Measurements from ENCODE around the gene EXPH5.

EXPH5 gene

DNA sequence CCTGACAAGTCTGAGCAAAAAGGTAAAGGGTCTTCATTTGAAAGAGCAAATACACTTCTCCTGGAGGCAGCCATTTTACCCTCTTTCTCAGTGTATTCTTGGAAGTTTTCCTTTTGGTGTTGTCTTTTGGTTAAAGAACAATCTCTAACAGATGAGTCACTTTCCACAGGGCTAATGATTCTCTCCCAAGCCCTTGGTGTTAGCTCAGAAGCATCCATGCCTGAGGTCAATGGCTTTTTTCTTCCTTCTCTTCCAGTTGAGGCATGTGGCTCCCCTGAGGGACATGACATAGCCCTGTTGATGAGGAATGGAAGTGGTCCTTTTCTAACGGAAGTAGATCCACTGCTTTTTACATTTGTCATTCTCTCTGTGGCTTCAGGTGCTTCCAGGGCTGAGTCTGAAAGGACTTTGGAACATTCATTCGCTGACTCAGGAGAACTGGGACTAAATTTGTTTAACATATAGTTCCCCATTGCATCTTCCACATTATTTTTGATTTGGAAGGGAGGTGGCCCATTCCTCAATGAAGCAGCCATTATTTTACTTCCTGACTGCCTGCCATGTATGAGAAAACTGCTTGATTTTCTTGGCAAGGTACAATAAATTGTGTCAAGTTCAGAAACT is 81.6 kb downstream of the EXPH5 start:
- TF ChIP-seq, protein P1, sequence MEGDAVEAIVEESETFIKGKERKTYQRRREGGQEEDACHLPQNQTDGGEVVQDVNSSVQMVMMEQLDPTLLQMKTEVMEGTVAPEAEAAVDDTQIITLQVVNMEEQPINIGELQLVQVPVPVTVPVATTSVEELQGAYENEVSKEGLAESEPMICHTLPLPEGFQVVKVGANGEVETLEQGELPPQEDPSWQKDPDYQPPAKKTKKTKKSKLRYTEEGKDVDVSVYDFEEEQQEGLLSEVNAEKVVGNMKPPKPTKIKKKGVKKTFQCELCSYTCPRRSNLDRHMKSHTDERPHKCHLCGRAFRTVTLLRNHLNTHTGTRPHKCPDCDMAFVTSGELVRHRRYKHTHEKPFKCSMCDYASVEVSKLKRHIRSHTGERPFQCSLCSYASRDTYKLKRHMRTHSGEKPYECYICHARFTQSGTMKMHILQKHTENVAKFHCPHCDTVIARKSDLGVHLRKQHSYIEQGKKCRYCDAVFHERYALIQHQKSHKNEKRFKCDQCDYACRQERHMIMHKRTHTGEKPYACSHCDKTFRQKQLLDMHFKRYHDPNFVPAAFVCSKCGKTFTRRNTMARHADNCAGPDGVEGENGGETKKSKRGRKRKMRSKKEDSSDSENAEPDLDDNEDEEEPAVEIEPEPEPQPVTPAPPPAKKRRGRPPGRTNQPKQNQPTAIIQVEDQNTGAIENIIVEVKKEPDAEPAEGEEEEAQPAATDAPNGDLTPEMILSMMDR (IDR thresholded peaks at IDR 0.05; ENCODE audit: low read depth, low read length, missing control alignments) = no peak
- H3K4me3 ChIP-seq (ENCODE audit: low read depth, low read length) = no peak overlapping the region
- DNase-seq (ENCODE audit: low read depth) = no peak

DNA sequence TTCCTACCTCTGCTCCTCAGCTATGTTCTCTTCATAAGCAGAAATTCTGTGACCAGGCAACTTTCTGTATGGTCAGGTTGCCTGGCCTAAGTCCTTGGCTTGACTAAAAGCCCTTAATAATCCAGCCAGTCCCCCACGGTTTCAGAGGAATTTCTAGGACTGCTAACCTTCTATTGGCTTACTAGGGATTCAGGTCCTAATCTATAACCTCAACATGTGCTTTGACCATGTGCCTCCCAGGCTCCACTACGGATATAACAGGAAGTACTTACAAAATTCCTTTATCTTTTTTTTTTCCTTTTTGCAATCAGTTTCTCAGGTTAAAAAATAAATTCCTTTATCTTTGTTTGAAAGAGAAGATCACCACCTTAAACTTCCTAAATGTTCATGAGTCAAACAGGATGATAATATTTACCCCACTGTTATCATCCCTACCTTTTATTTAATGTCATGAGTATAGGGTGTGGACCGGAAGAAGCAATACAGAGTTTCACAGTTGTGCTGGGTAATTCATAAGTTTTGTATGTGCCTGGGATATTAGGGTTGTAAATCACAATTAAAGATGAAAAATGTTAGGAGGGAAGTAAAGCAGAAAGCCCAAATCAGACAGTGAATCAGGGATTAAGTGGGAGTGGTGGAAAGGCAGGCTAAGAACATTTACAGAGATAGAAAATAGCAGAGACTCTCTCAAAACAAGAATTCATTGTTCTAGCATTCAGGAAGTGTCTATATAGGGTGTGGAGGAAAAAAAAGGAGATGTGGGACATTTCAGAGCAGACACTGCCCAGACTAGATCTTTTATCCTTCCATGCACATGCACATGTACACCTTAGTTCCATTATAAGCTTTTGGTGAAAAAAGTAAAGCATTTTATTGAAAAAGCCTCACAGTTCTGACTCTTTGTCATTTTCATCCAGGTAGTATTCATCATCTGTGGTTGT is 84.6 kb downstream of the EXPH5 start:
- no peak overlapping the region for H3K4me3 ChIP-seq (ENCODE audit: low read depth, low read length)
- DNase-seq (ENCODE audit: low read depth) = no peak
- TF ChIP-seq, protein P1 (IDR thresholded peaks at IDR 0.05; ENCODE audit: low read depth, low read length, missing control alignments) = no peak

DNA sequence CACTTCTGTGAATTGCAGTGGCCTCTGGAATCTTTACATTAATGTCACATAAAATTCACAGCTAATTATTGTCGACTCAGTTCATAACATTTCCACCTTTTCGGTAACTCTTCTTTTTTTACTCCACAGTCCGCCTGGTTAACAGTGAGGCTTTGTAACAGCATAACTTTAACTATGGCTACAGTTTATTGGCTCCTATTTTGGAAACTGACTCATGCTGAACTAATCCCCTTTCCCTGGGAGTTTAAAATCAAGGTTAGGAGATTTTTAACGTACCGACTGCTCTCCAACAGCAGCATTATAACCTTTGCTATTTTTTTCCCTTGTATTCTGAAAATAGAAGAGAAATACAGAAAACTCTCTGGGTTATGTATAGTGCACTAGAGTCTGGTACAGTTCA is 92.2 kb downstream of the EXPH5 start:
- TF ChIP-seq, protein P1 (IDR thresholded peaks at IDR 0.05; ENCODE audit: low read depth, low read length, missing control alignments) = no peak
- H3K4me3 ChIP-seq (ENCODE audit: low read depth, low read length) = no peak overlapping the region
- no peak for DNase-seq (ENCODE audit: low read depth)

DNA sequence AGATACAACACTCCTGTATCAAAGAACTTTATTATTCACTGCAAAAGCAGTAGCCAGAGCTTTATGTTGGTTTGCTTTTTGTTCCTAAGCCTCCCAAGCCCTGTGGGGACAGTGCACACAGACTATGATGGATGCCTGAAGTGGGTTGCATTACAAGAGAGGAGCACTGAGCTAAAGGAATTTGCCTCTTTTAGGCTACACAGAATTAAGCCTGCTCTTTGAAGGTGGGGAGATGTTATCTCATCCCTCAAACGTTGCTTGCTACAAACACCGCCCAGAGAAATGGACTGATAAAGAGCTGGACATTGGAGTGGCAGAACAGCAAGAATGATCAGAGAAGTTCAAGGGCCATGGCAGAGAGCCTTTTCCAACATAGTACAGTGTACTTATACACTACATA is 92.8 kb downstream of the EXPH5 start:
- TF ChIP-seq, protein P1 (IDR thresholded peaks at IDR 0.05; ENCODE audit: low read depth, low read length, missing control alignments) = no peak
- no peak for DNase-seq (ENCODE audit: low read depth)
- H3K4me3 ChIP-seq (ENCODE audit: low read depth, low read length) = no peak overlapping the region

DNA sequence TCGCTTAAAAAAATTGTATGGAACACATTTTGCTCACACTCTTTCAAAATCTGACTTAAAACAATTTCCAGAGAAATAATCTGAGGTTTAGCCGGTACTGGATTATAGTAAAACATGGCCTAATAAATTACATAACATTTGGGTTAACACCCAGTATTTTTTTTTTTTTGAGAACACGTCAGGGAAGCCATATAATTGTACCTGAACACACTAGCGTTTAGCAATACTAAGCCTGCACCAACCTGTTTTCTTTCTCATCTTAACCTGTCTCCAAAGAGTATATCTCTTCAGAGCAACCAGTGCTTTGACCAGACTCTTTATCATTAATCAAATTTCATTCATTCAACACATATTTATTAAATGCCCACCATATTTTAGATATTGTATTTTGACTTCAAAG is 93.4 kb downstream of the EXPH5 start:
- H3K4me3 ChIP-seq (ENCODE audit: low read depth, low read length) = no peak overlapping the region
- TF ChIP-seq, protein P1 (IDR thresholded peaks at IDR 0.05; ENCODE audit: low read depth, low read length, missing control alignments) = no peak
- no peak for DNase-seq (ENCODE audit: low read depth)

DNA sequence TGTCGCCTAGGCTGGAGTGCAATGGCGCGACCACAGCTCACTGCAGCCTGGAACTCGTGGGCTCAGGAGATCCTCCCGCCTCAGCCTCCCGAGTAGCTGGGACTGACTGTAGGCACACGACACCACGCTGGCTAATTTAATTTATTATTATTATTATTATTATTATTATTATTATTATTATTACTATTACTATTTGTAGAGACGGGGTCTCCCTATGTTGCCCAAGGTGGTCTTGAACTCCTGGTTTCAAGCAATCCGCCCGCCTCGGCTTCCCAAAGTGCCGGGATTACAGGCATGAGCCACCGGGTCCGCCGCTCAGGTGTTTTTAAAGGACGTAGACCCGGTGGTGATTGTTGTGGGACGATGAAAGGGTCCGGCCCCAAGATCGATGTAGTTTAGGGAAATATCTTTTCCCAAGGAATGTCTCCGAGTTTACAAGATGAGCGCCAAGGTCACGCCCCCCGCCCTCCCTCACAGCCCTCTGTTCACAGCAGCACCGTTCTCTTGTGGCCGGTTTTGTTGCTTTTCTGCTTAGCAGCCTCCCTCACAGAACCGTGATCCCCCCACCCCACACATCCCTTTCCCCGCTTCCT is 94.7 kb downstream of the EXPH5 start:
- TF ChIP-seq, protein P1 (IDR thresholded peaks at IDR 0.05; ENCODE audit: low read depth, low read length, missing control alignments) = no peak
- no peak for DNase-seq (ENCODE audit: low read depth)
- peak overlapping the region; percentile 63 for H3K4me3 ChIP-seq (ENCODE audit: low read depth, low read length)
